H1 (cell line): ENCODE data around the gene IL6ST. TPM values are rescaled to one million over a fixed set of nuclear protein-coding genes. Genes with fewer than 3 reads are reported as not detected.

ENCODE experiments used
- CTCF ChIA-PET: fragments of 300-600 bp; sonication (Branson Sonifier 250); formaldehyde crosslinking; loops from one replicate; lab custom pipeline; 2021; ENCODE audit not compliant: partially characterized antibody; lab: Charles Lee
- POLR2A ChIA-PET: fragments of 300-600 bp; sonication (Branson Sonifier 250); formaldehyde crosslinking; loops from one replicate; lab custom pipeline; 2021; ENCODE audit warnings: inconsistent platforms; ENCODE audit not compliant: partially characterized antibody; lab: Charles Lee
- DNase-seq, 2 experiments: peaks; one replicate each; pipeline versions ENCODE4 v3.0.0 to v3.0.0-alpha.2; 2010 to 2022; ENCODE audit warnings: low spot score in 2 of 2, low read depth in 1 of 2, mixed read lengths in 1 of 2
- FAIRE-seq: peaks from 2 replicates; lab custom pipeline; 2011; peaks lifted over from hg19 to GRCh38; lab: Jason Lieb, UNC
- H2AFZ ChIP-seq: 2 replicates; pipeline ENCODE4 v1.8.1; 2012; ENCODE audit warnings: low read length, inconsistent platforms
- H2AK5ac ChIP-seq: 2 replicates; pipeline ENCODE4 v1.6.1; 2013; ENCODE audit warnings: low read depth, low read length
- H2BK120ac ChIP-seq: replicated peaks from 2 replicates; pipeline ENCODE3; 2013; ENCODE audit warnings: low read depth, low read length, inconsistent platforms
- H2BK12ac ChIP-seq: 2 replicates; pipeline ENCODE4 v1.6.1; 2013; ENCODE audit warnings: low read depth, low read length
- H2BK15ac ChIP-seq: 2 replicates; pipeline ENCODE4 v1.6.1; 2013; ENCODE audit warnings: low read length
- H2BK20ac ChIP-seq: 2 replicates; pipeline ENCODE4 v1.6.1; 2013; ENCODE audit warnings: low read length
- H2BK5ac ChIP-seq: 2 replicates; pipeline ENCODE4 v1.6.1; 2013; ENCODE audit warnings: low read depth, low read length
- H3K14ac ChIP-seq: 2 replicates; pipeline ENCODE4 v1.6.1; 2013; ENCODE audit warnings: inconsistent platforms; ENCODE audit not compliant: insufficient read length
- H3K18ac ChIP-seq: 2 replicates; pipeline ENCODE4 v1.6.1; 2013; ENCODE audit warnings: low read length; ENCODE audit errors: extremely low read depth
- H3K23ac ChIP-seq: 2 replicates; pipeline ENCODE4 v1.6.1; 2013; ENCODE audit warnings: inconsistent platforms; ENCODE audit not compliant: insufficient read length
- H3K23me2 ChIP-seq: 2 replicates; pipeline ENCODE4 v1.6.1; 2013; ENCODE audit warnings: low read depth, low read length
- H3K27ac ChIP-seq: 2 replicates; pipeline ENCODE4 v1.6.1; 2011; ENCODE audit warnings: low read depth, low read length, inconsistent platforms
- H3K27me3 ChIP-seq, 4 experiments: replicated peaks in 1 of 4; 1 replicate in 1 of 4; 2 replicates in 3 of 4; pipeline versions ENCODE4 v1.6.1 to v1.8.1; 2011 to 2013; ENCODE audit warnings: low read length in 3 of 4, mild to moderate bottlenecking in 3 of 4, inconsistent platforms in 2 of 4, mixed read lengths in 2 of 4, moderate library complexity in 1 of 4; ENCODE audit not compliant: control insufficient read depth in 3 of 4, insufficient read depth in 3 of 4; ENCODE audit errors: extremely low read depth in 1 of 4
- H3K36me3 ChIP-seq, 4 experiments: 2 replicates each; pipeline versions ENCODE4 v1.6.1 to v1.8.1; 2011 to 2013; ENCODE audit warnings: mild to moderate bottlenecking in 4 of 4, low read length in 3 of 4, moderate library complexity in 2 of 4, control low read depth in 1 of 4, inconsistent platforms in 1 of 4; ENCODE audit not compliant: insufficient read depth in 4 of 4, control insufficient read depth in 2 of 4
- H3K4ac ChIP-seq: replicated peaks from 2 replicates; pipeline ENCODE3; 2013; ENCODE audit warnings: low read length, low read depth, mixed read lengths, inconsistent platforms; ENCODE audit not compliant: insufficient read length
- H3K4me1 ChIP-seq, 4 experiments: replicated peaks in 1 of 4; 1 replicate in 1 of 4; 2 replicates in 3 of 4; pipeline versions ENCODE4 v1.6.1 to v1.8.1; 2011 to 2013; ENCODE audit warnings: low read length in 3 of 4, inconsistent platforms in 2 of 4, mixed read lengths in 1 of 4; ENCODE audit not compliant: insufficient read depth in 4 of 4, control insufficient read depth in 3 of 4
- H3K4me2 ChIP-seq, 2 experiments: 2 replicates each; pipeline versions ENCODE4 v1.6.1 to v1.8.1; 2011 to 2013; ENCODE audit warnings: low read depth in 2 of 2, low read length in 2 of 2, control low read depth in 1 of 2, inconsistent platforms in 1 of 2, mild to moderate bottlenecking in 1 of 2; ENCODE audit not compliant: insufficient read depth in 1 of 2
- H3K4me3 ChIP-seq, 4 experiments: fragments of 200-600, 300-600 bp in 1 of 4; sonication (generic), shearing (Covaris generic), sonication (Bioruptor Twin) in 1 of 4; 2 replicates each; pipeline versions ENCODE4 v1.5.1 to v1.8.1; 2011 to 2016; ENCODE audit warnings: low read length in 4 of 4, low read depth in 3 of 4, control low read depth in 2 of 4, inconsistent platforms in 2 of 4, mild to moderate bottlenecking in 2 of 4, mixed read lengths in 1 of 4, moderate library complexity in 1 of 4; ENCODE audit not compliant: insufficient read depth in 2 of 4; ENCODE audit errors: extremely low read depth in 1 of 4
- H3K56ac ChIP-seq: replicated peaks from 2 replicates; pipeline ENCODE3; 2013; ENCODE audit warnings: low read depth, mild to moderate bottlenecking, mixed read lengths, low read length, inconsistent platforms; ENCODE audit not compliant: insufficient read length
- H3K79me1 ChIP-seq: 2 replicates; pipeline ENCODE4 v1.6.1; 2013; ENCODE audit warnings: low read depth, low read length, control low read depth
- H3K79me2 ChIP-seq, 2 experiments: 2 replicates each; pipeline versions ENCODE4 v1.6.1 to v1.8.1; 2012 to 2013; ENCODE audit warnings: low read length in 2 of 2, mild to moderate bottlenecking in 2 of 2, inconsistent platforms in 1 of 2; ENCODE audit not compliant: insufficient read depth in 2 of 2, control insufficient read depth in 1 of 2
- H3K9ac ChIP-seq, 4 experiments: replicated peaks in 1 of 4; 1 replicate in 1 of 4; 2 replicates in 3 of 4; pipeline versions ENCODE4 v1.6.1 to v1.8.1; 2011 to 2013; ENCODE audit warnings: low read depth in 3 of 4, low read length in 3 of 4, control low read depth in 2 of 4, mild to moderate bottlenecking in 2 of 4, moderate library complexity in 2 of 4, inconsistent platforms in 1 of 4; ENCODE audit errors: extremely low read depth in 1 of 4
- H3K9me3 ChIP-seq, 2 experiments: 2 replicates each; pipeline versions ENCODE4 v1.6.1 to v1.8.1; 2012 to 2013; ENCODE audit warnings: mild to moderate bottlenecking in 2 of 2, moderate library complexity in 2 of 2, control low read depth in 1 of 2, inconsistent platforms in 1 of 2, low read depth in 1 of 2, low read length in 1 of 2, mixed read lengths in 1 of 2; ENCODE audit not compliant: insufficient read depth in 2 of 2
- H4K20me1 ChIP-seq, 2 experiments: replicated peaks in 1 of 2; 2 replicates each; pipeline versions ENCODE3 to v1.8.1; 2011 to 2013; ENCODE audit warnings: inconsistent platforms in 2 of 2, low read length in 2 of 2, mild to moderate bottlenecking in 1 of 2; ENCODE audit not compliant: insufficient read depth in 2 of 2, control insufficient read depth in 1 of 2
- H4K5ac ChIP-seq: 2 replicates; pipeline ENCODE4 v1.6.1; 2013; ENCODE audit warnings: low read length, low read depth, mixed read lengths, inconsistent platforms; ENCODE audit not compliant: insufficient read length
- H4K8ac ChIP-seq: 2 replicates; pipeline ENCODE4 v1.8.0; 2013; ENCODE audit warnings: mild to moderate bottlenecking, moderate library complexity, low read length, inconsistent platforms; ENCODE audit not compliant: insufficient read depth; ENCODE audit errors: extremely low read depth
- H4K91ac ChIP-seq: replicated peaks from 2 replicates; pipeline ENCODE3; 2013; ENCODE audit warnings: low read length, mixed read lengths, inconsistent platforms; ENCODE audit not compliant: insufficient read length
- CBX8 ChIP-seq: fragments of 300-800, 300-1000 bp; sonication (generic); IDR thresholded peaks from 2 replicates; pipeline ENCODE4 v1.7.1; 2016; ENCODE audit warnings: low read depth, low read length, borderline replicate concordance
- EP300 ChIP-seq, 2 experiments: IDR thresholded peaks; 1 replicate in 1 of 2; 2 replicates in 1 of 2; pipeline ENCODE4 v1.6.1; 2011 to 2012; ENCODE audit warnings: low read depth in 2 of 2, low read length in 2 of 2, mild to moderate bottlenecking in 2 of 2, borderline replicate concordance in 1 of 2, inconsistent platforms in 1 of 2, moderate library complexity in 1 of 2
- GTF2F1 ChIP-seq: IDR thresholded peaks from 2 replicates; pipeline ENCODE4 v1.6.1; 2012; ENCODE audit warnings: low read depth, low read length, improper control_type of control experiment, borderline replicate concordance
- JUN ChIP-seq: IDR thresholded peaks from 2 replicates; pipeline ENCODE4 v1.6.1; 2011; ENCODE audit warnings: low read depth, mild to moderate bottlenecking, improper control_type of control experiment, low read length
- JUND ChIP-seq: IDR thresholded peaks from 2 replicates; pipeline ENCODE4 v1.6.1; 2011; ENCODE audit warnings: mild to moderate bottlenecking, improper control_type of control experiment, low read length
- KDM5A ChIP-seq: fragments of 200-600 bp; IDR thresholded peaks from 2 replicates; pipeline ENCODE4 v1.7.1; 2012; ENCODE audit warnings: mild to moderate bottlenecking, low read length, inconsistent platforms, mixed read lengths
- POLR2AphosphoS5 ChIP-seq: IDR thresholded peaks from 2 replicates; pipeline ENCODE4 v1.6.1; 2011; ENCODE audit warnings: low read depth, low read length
- SP1 ChIP-seq: IDR thresholded peaks from 2 replicates; pipeline ENCODE4 v1.6.1; 2011; ENCODE audit warnings: low read depth, low read length
- SRF ChIP-seq: IDR thresholded peaks from 2 replicates; pipeline ENCODE4 v1.6.1; 2011; ENCODE audit warnings: mild to moderate bottlenecking, low read depth, low read length, moderate library complexity
- TAF1 ChIP-seq: IDR thresholded peaks from 2 replicates; pipeline ENCODE4 v1.6.1; 2011; ENCODE audit warnings: mild to moderate bottlenecking, low read depth, low read length
- TCF12 ChIP-seq: IDR thresholded peaks from 2 replicates; pipeline ENCODE4 v1.6.1; 2011; ENCODE audit warnings: low read depth, mild to moderate bottlenecking, low read length
- WGBS, 2 experiments: shearing (Covaris generic) in 1 of 2; methylation state at CpG; one replicate each; pipeline versions ENCODE4 v1.1.6 to v1.1.7; 2013 to 2015; ENCODE audit warnings: low lambda C conversion rate in 2 of 2, mixed read lengths in 2 of 2, inconsistent platforms in 1 of 2, low coverage in 1 of 2, missing lambda C conversion rate in 1 of 2; ENCODE audit not compliant: insufficient replicate concordance in 2 of 2, insufficient coverage in 1 of 2, insufficient read length in 1 of 2; ENCODE audit errors: extremely low coverage in 1 of 2, missing lambda C conversion rate in 1 of 2; 5-methylcytosine and 5-hydroxymethylcytosine counted together
- polyA plus RNA-seq, 7 experiments: library from polyadenylated mRNA; depleted of rRNA in 3 of 7; stranded (reverse) in 5 of 7; unstranded in 2 of 7; fragments of >200 nt in 5 of 7; fragments of 200-250 nt in 2 of 7; gene quantifications; 1 replicate in 5 of 7; 2 replicates in 1 of 7; 4 replicates in 1 of 7; pipeline versions ENCODE4 v1.2.1 to v1.2.3, GENCODE V29; 2011 to 2013; ENCODE audit warnings: missing spikeins in 2 of 7, mixed read lengths in 2 of 7
- total RNA-seq: library from RNA; stranded (reverse); fragmentation: NEBNext Ultra II Directional; extraction: Animal tissue kit (Norgen Biotek cat#: 25700); gene quantifications from 2 replicates; pipeline ENCODE4 v1.2.1, GENCODE V29; 2021

The IL6ST gene
- total and polyA plus RNA-seq, 2 of the 8 experiments (the other 6 are each of a cell fraction or from before 2014, with no cell fraction given): 1.4 to 11.1 TPM

DNA sequence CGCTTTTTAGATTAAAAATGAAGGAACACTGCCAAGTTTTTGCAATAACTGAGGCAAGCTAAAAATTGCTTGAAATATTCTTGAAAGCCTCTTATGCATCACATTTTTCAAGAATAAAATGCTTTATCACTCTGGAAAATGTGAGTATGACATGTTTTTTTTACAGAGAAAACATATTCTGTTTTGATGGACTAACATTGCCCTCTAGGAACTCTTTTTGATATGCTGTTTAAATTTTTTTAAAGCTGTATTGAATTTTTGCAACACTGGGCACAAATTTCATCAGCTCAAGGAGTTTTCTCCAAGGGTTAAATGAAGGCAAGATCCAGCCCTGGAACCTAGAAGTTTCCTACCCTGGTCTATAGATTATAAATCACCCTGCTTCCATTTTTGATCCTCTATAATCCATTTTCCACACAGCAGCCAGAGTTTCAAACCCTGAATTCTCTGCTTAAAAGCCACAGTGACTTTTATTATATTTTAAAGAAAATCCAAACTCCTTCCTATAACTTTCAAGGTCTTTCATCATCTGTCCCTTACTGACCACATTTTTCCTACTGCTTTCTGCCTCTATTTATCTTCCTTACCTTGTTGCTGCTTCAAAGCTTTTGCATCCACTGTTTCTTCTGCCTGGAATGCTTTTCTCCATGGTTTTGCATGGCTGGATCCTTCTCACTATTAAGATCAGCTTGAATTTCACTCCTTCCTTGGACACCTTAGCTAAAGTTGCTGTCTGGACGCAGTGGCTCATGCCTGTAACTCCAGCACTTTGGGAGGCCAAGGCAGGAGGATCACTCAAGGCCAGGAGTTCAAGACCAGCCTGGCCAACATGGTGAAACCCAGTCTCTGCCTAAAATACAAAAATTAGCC lies 82.7 kb downstream of the IL6ST start:
- DNase-seq (no peak), FAIRE-seq (no peak)
- H2AK5ac ChIP-seq: no peak overlapping the region
- H3K36me3 ChIP-seq: no peaks in the 10 kb centered on the region
- H2BK12ac ChIP-seq: no peak overlapping the region
- H3K9ac ChIP-seq: no peak overlapping the region
- H3K23me2 ChIP-seq: 0 out of 2 replicates have a peak, but pooled peaks cover 2% of the 10 kb centered on the region
- no peak overlapping the region for H4K5ac ChIP-seq
- no peaks in the 10 kb centered on the region for H3K27me3 ChIP-seq
- no peak overlapping the region for H2BK15ac ChIP-seq
- H2BK120ac ChIP-seq: no peak overlapping the region
- H3K4me3 ChIP-seq: no peak overlapping the region
- no peak overlapping the region for H3K18ac ChIP-seq
- TF ChIP-seq TCF12 (no peak), JUND (no peak), TAF1 (no peak), KDM5A (no peak), JUN (no peak), SP1 (no peak), EP300 (IDR thresholded peaks at IDR 0.05; ENCODE audit: borderline replicate concordance in 1 of 2, low read depth in 2 of 2, low read length in 2 of 2) (no peak), GTF2F1 (no peak), CBX8 (no peak), POLR2AphosphoS5 (no peak), SRF (no peak)
- TF ChIP-seq, all 59 proteins: peak for 0
- ChIA-PET CTCF (no interaction called here), POLR2A (interaction anchor here (0.9 kb wide), 1 partner anchor 9 kb away, joined by 3 read pairs; no protein-coding TSS in a partner anchor)
- H3K4me1 ChIP-seq: no peaks in the 10 kb centered on the region
- no peaks in the 10 kb centered on the region for H4K20me1 ChIP-seq
- no peak overlapping the region for H2BK5ac ChIP-seq
- H3K23ac ChIP-seq: no peak overlapping the region
- 95% methylated on average over 2 of the region's 2 CpGs; no CpG with 5 or more reads in 1 of the 2 experiments for WGBS, 2 experiments
- no peak overlapping the region for H2AFZ ChIP-seq
- no peak overlapping the region for H4K91ac ChIP-seq
- no peak overlapping the region for H4K8ac ChIP-seq
- H2BK20ac ChIP-seq: no peak overlapping the region
- no peak overlapping the region for H3K4me2 ChIP-seq
- no peak overlapping the region for H3K27ac ChIP-seq
- H3K14ac ChIP-seq: no peak overlapping the region
- no peaks in the 10 kb centered on the region for H3K79me1 ChIP-seq
- no peaks in the 10 kb centered on the region for H3K79me2 ChIP-seq
- H3K4ac ChIP-seq: no peak overlapping the region
- no peaks in the 10 kb centered on the region for H3K9me3 ChIP-seq
- H3K56ac ChIP-seq: no peak overlapping the region
